ENCODE results near the gene TRIM59. TPM values are rescaled to one million over a fixed set of nuclear protein-coding genes. Genes with fewer than 3 reads are reported as not detected.

Gene TRIM59
- total RNA-seq, 1 donor = 22.1 TPM

DNA sequence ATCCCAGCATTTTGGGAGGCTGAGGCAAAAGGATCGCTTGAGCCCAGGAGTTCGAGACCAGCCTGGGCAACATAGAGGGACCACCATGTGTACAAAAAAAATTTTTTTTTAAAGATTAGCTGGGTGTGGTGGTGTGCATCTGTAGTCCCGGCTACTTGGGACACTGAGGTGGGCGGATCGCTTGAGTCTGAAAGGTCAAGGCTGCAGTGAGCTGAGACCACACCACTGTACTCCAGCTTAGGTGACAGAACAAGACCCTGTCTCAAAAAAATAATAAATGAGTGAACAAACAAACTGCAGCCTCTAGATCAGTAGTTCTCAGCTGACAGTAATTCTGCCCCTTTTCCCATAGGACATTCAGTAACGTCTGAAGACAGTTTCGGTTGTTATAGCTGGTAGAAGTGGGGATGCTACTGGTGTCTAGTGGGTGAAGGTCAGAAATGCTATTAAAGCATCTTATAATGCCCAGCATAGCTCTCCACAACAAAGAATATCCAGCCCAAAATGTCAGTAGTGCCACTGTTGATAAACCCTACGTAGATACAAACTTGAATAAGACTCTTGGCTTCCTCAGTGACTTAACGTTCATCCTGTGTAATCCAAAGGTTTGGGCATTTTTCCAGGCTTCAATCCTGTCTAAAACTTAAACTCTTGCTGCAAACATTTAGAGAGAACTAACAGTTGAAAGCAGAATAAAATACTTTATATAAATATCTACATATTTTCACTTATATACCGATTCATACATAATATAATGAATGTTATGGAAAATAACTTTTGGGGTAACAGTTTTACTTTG is 39.6 kb downstream of the TRIM59 start:
- Histone ChIP-seq H3K4me1 (ENCODE audit: insufficient read depth, low read length) (peaks cover 8% of the 10 kb centered on the region), H3K27me3 (ENCODE audit: insufficient read depth, low read length) (no peaks in the 10 kb centered on the region), H3K79me2 (ENCODE audit: insufficient read depth, low read length) (peaks cover 79% of the 10 kb centered on the region), H3K4me2 (ENCODE audit: insufficient read depth, low read length) (peak overlapping the region; percentile 42), H3K27ac (ENCODE audit: low read depth, low read length) (peak overlapping the region; percentile 51), H3K36me3 (ENCODE audit: insufficient read depth, low read length) (peaks cover 44% of the 10 kb centered on the region), H3K4me3 (ENCODE audit: insufficient read depth, low read length) (no peak overlapping the region), H3K9me3 (ENCODE audit: low read depth, low read length) (no peaks in the 10 kb centered on the region), H2AFZ (ENCODE audit: low read length) (no peak overlapping the region), H4K20me1 (ENCODE audit: insufficient read depth, low read length) (no peaks in the 10 kb centered on the region)
- TF ChIP-seq, protein P1, sequence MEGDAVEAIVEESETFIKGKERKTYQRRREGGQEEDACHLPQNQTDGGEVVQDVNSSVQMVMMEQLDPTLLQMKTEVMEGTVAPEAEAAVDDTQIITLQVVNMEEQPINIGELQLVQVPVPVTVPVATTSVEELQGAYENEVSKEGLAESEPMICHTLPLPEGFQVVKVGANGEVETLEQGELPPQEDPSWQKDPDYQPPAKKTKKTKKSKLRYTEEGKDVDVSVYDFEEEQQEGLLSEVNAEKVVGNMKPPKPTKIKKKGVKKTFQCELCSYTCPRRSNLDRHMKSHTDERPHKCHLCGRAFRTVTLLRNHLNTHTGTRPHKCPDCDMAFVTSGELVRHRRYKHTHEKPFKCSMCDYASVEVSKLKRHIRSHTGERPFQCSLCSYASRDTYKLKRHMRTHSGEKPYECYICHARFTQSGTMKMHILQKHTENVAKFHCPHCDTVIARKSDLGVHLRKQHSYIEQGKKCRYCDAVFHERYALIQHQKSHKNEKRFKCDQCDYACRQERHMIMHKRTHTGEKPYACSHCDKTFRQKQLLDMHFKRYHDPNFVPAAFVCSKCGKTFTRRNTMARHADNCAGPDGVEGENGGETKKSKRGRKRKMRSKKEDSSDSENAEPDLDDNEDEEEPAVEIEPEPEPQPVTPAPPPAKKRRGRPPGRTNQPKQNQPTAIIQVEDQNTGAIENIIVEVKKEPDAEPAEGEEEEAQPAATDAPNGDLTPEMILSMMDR (IDR thresholded peaks at IDR 0.05; ENCODE audit: extremely low read depth, low read depth, low read length) = no peak
- DNase-seq (ENCODE audit: insufficient read length, low spot score, missing footprints) = no peak

DNA sequence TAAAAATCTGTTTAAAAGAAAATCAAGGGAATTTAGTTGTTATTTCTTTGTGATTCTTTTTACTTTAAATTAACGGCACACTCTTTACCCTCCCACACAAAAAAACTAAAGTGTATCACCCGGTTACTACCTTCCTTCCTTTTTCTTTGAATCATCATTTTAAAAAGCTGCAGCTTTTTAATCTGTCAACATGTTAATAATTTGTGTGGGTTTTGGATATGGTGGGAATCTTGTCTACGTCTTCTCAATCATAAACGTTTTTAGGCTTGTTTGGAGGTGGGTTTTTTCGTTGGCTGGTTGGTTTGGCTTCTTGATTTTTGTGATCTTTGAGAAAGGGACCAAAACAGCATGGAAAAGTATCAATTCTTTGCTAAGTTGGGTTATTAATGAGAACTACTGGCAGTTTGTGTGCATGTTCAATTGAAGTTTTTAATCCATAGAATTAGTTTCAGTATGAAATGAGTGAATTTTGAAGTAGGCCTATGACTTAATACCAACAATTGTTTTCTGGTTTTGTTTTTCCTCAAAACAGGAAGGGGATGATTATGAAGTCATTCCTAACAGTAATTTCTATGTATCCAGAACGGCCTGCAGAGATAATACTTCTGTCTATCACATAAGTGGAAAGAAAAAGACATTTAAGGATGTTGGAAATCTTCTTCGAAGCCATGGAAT is 45.7 kb downstream of the TRIM59 start:
- Histone ChIP-seq H3K36me3 (ENCODE audit: insufficient read depth, low read length) (peaks cover 15% of the 10 kb centered on the region), H3K4me3 (ENCODE audit: insufficient read depth, low read length) (peak overlapping the region; percentile 93), H4K20me1 (ENCODE audit: insufficient read depth, low read length) (no peaks in the 10 kb centered on the region), H3K4me1 (ENCODE audit: insufficient read depth, low read length) (peaks cover 19% of the 10 kb centered on the region), H3K9me3 (ENCODE audit: low read depth, low read length) (no peaks in the 10 kb centered on the region), H2AFZ (ENCODE audit: low read length) (peak overlapping the region; percentile 57), H3K79me2 (ENCODE audit: insufficient read depth, low read length) (peaks cover 95% of the 10 kb centered on the region), H3K4me2 (ENCODE audit: insufficient read depth, low read length) (peak overlapping the region; percentile 95), H3K27me3 (ENCODE audit: insufficient read depth, low read length) (no peaks in the 10 kb centered on the region), H3K27ac (ENCODE audit: low read depth, low read length) (peak overlapping the region; percentile 94)
- no peak for DNase-seq (ENCODE audit: insufficient read length, low spot score, missing footprints)
- TF ChIP-seq, protein P1 (IDR thresholded peaks at IDR 0.05; ENCODE audit: extremely low read depth, low read depth, low read length) = no peak

DNA sequence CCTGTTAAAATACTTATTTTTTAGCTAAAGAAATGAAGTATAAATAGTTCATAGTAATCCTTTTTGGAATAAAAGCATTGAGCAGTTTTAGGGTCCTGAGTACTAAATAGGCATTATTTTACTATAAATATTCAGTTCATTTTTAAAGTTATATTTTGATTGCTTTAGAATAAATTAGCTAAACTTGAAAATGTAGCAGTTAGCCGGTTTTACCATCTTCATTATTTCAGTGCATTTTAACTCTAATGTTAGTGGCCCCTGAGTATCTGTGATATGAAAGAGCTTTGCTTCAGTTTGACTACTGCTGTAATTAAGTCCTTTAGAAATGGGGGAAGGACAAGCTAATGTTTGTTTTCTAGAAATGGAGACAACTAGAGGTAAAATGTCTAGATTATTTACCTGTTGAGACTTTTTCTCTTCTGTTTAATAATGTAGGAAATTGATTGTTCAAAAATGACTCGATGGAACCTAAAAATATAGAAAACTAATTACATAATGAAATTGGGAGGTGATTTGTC is 46.5 kb downstream of the TRIM59 start:
- Histone ChIP-seq H3K36me3 (ENCODE audit: insufficient read depth, low read length) (peaks cover 15% of the 10 kb centered on the region), H3K9me3 (ENCODE audit: low read depth, low read length) (no peaks in the 10 kb centered on the region), H4K20me1 (ENCODE audit: insufficient read depth, low read length) (no peaks in the 10 kb centered on the region), H3K4me2 (ENCODE audit: insufficient read depth, low read length) (peak overlapping the region; percentile 95), H3K4me3 (ENCODE audit: insufficient read depth, low read length) (peak overlapping the region; percentile 93), H2AFZ (ENCODE audit: low read length) (no peak overlapping the region), H3K79me2 (ENCODE audit: insufficient read depth, low read length) (peaks cover 95% of the 10 kb centered on the region), H3K27me3 (ENCODE audit: insufficient read depth, low read length) (no peaks in the 10 kb centered on the region), H3K4me1 (ENCODE audit: insufficient read depth, low read length) (peaks cover 24% of the 10 kb centered on the region), H3K27ac (ENCODE audit: low read depth, low read length) (peak overlapping the region; percentile 94)
- no peak for DNase-seq (ENCODE audit: insufficient read length, low spot score, missing footprints)
- TF ChIP-seq, protein P1 (IDR thresholded peaks at IDR 0.05; ENCODE audit: extremely low read depth, low read depth, low read length) = no peak
